Measurements from ENCODE around the gene PPP3R1. TPM values are rescaled to one million over a fixed set of nuclear protein-coding genes. Genes with fewer than 3 reads are reported as not detected.

PPP3R1 gene
- total and polyA plus RNA-seq, 9 of the 15 experiments (the other 6 are each of a cell fraction or from before 2014, with no cell fraction given): 3.7 to 70.0 (median 24.8) TPM

GRCh38 chr2:68251855-68252399, 405 bp downstream of the PPP3R1 start (continued):
- TF ChIP-seq CREB1 (IDR thresholded peaks at IDR 0.05) (no peak), CREB1 (CRISPR knock-in tag; IDR thresholded peaks at IDR 0.05) (no peak), NR3C1 (CRISPR knock-in tag; IDR thresholded peaks at IDR 0.05) (no peak), MTA3 (IDR thresholded peaks at IDR 0.05; ENCODE audit: borderline replicate concordance) (no peak), EGR1 (conservative IDR thresholded peaks at IDR 0.05) (peak; percentile 78), NFATC3 (IDR thresholded peaks at IDR 0.05) (peak; percentile 80; the same call in 1 of the 2 replicates), EP300 (IDR thresholded peaks at IDR 0.05; ENCODE audit: low read length) (no peak), GTF3C2 (IDR thresholded peaks at IDR 0.05; ENCODE audit: borderline replicate concordance, extremely low read depth, insufficient read length) (no peak)

Data from K562 (cell line).